MM.1S (cell line): Measurements from ENCODE around the gene ASPN.
A peak's percentile ranks its signal among the peaks of the same experiment; 100 is the strongest.

Experiments
- DNase-seq: peaks from one replicate; pipeline ENCODE4 v3.0.0-alpha.2; 2015
- H2AFZ ChIP-seq: fragments of 300-600 bp; sonication (generic); 2 replicates; pipeline ENCODE4 v1.6.0; 2016; ENCODE audit warnings: antibody characterized with exemption, low read length
- H3F3A ChIP-seq: fragments of 300-600 bp; sonication (generic); 2 replicates; pipeline ENCODE4 v1.6.1; 2016; ENCODE audit warnings: mild to moderate bottlenecking, antibody characterized with exemption, low read length, moderate library complexity, mixed read lengths; ENCODE audit not compliant: insufficient read depth
- H3K27ac ChIP-seq: fragments of 300-600 bp; sonication (generic); 2 replicates; pipeline ENCODE4 v1.5.1; 2016; ENCODE audit warnings: mild to moderate bottlenecking, low read length
- H3K27me3 ChIP-seq: fragments of 300-600 bp; sonication (generic); replicated peaks from 2 replicates; pipeline ENCODE4 v1.6.0; 2016; ENCODE audit warnings: low read length; ENCODE audit not compliant: insufficient read depth
- H3K36me3 ChIP-seq: fragments of 300-600 bp; sonication (generic); replicated peaks from 2 replicates; pipeline ENCODE4 v1.6.1; 2016; ENCODE audit warnings: mild to moderate bottlenecking, low read length, mixed read lengths; ENCODE audit not compliant: insufficient read depth
- H3K4me1 ChIP-seq: fragments of 300-600 bp; sonication (generic); 2 replicates; pipeline ENCODE4 v1.6.1; 2016; ENCODE audit warnings: low read length, mixed read lengths
- H3K4me2 ChIP-seq: fragments of 300-600 bp; sonication (generic); 2 replicates; pipeline ENCODE4 v1.6.0; 2016; ENCODE audit warnings: low read depth, low read length
- H3K4me3 ChIP-seq: fragments of 300-600 bp; sonication (generic); 2 replicates; pipeline ENCODE4 v1.5.1; 2016; ENCODE audit warnings: low read length, mixed read lengths
- H3K79me2 ChIP-seq: fragments of 300-600 bp; sonication (generic); 2 replicates; pipeline ENCODE4 v1.6.1; 2016; ENCODE audit warnings: mixed run types, low read length, mixed read lengths
- H3K9ac ChIP-seq: fragments of 300-600 bp; sonication (generic); 2 replicates; pipeline ENCODE4 v1.6.1; 2016; ENCODE audit warnings: low read length, mixed read lengths
- H3K9me2 ChIP-seq: fragments of 300-600 bp; sonication (generic); replicated peaks from 2 replicates; pipeline ENCODE4 v1.6.1; 2016; ENCODE audit warnings: mild to moderate bottlenecking, low read length, mixed read lengths; ENCODE audit not compliant: insufficient read depth
- H3K9me3 ChIP-seq: fragments of 300-600 bp; sonication (generic); replicated peaks from 2 replicates; pipeline ENCODE4 v1.6.1; 2016; ENCODE audit warnings: mild to moderate bottlenecking, low read length, mixed read lengths; ENCODE audit not compliant: insufficient read depth
- H4K20me1 ChIP-seq: fragments of 300-600 bp; sonication (generic); 2 replicates; pipeline ENCODE4 v1.6.1; 2016; ENCODE audit warnings: mild to moderate bottlenecking, low read length, moderate library complexity, mixed read lengths; ENCODE audit not compliant: insufficient read depth
- CTCF ChIP-seq: fragments of 300-600 bp; sonication (generic); IDR thresholded peaks from 2 replicates; pipeline ENCODE4 v1.5.1; 2016; ENCODE audit warnings: antibody characterized with exemption, low read length, mixed read lengths
- EZH2 ChIP-seq: fragments of 300-600 bp; sonication (generic); optimal IDR thresholded peaks from 2 replicates; pipeline ENCODE3; 2017; ENCODE audit warnings: low read depth, mild to moderate bottlenecking, antibody characterized with exemption, low read length, mixed read lengths
- EZH2phosphoT487 ChIP-seq: fragments of 300-600 bp; sonication (generic); IDR thresholded peaks from 2 replicates; pipeline ENCODE4 v1.6.1; 2018; ENCODE audit warnings: antibody characterized with exemption, low read length

ASPN gene

GRCh38 chr9:92499701-92500100 lies 17.4 kb upstream of the ASPN start:
- H3K27ac ChIP-seq: no peak overlapping the region
- no peaks in the 10 kb centered on the region for H3F3A ChIP-seq
- H3K4me3 ChIP-seq: no peak overlapping the region
- no peaks in the 10 kb centered on the region for H3K27me3 ChIP-seq
- no peaks in the 10 kb centered on the region for H3K9me2 ChIP-seq
- H3K9ac ChIP-seq: no peak overlapping the region
- H4K20me1 ChIP-seq: no peaks in the 10 kb centered on the region
- H2AFZ ChIP-seq: no peak overlapping the region
- no peaks in the 10 kb centered on the region for H3K36me3 ChIP-seq
- no peaks in the 10 kb centered on the region for H3K79me2 ChIP-seq
- TF ChIP-seq EZH2phosphoT487 (no peak), CTCF (no peak), EZH2 (no peak)
- no peaks in the 10 kb centered on the region for H3K4me1 ChIP-seq
- no peak overlapping the region for H3K4me2 ChIP-seq
- DNase-seq: no peak
- H3K9me3 ChIP-seq: no peaks in the 10 kb centered on the region

- H3K4me2 ChIP-seq: no peak overlapping the region
- no peaks in the 10 kb centered on the region for H3K4me1 ChIP-seq
- no peaks in the 10 kb centered on the region for H3K9me2 ChIP-seq
- no peak for DNase-seq
- no peak overlapping the region for H3K9ac ChIP-seq
- no peaks in the 10 kb centered on the region for H3K27me3 ChIP-seq
- TF ChIP-seq EZH2phosphoT487 (no peak), CTCF (no peak)
- no peaks in the 10 kb centered on the region for H4K20me1 ChIP-seq
- no peak overlapping the region for H3K27ac ChIP-seq
- no peaks in the 10 kb centered on the region for H3K79me2 ChIP-seq
- H3K36me3 ChIP-seq: no peaks in the 10 kb centered on the region
- no peak overlapping the region for H3K4me3 ChIP-seq
- no peak overlapping the region for H2AFZ ChIP-seq
- no peaks in the 10 kb centered on the region for H3F3A ChIP-seq
- no peaks in the 10 kb centered on the region for H3K9me3 ChIP-seq
These were observed 14.3 kb upstream of the ASPN start for GRCh38 chr9:92496396-92497176.

GRCh38 chr9:92494856-92495255 lies 12.6 kb upstream of the ASPN start:
- DNase-seq: peak; percentile 36
- H3F3A ChIP-seq: no peaks in the 10 kb centered on the region

More at GRCh38 chr9:92494856-92495255, 12.6 kb upstream of the ASPN start:
- Histone ChIP-seq H3K9me2 (no peaks in the 10 kb centered on the region), H3K9me3 (no peaks in the 10 kb centered on the region), H3K79me2 (no peaks in the 10 kb centered on the region), H3K27ac (no peak overlapping the region), H3K4me2 (no peak overlapping the region), H3K4me1 (no peaks in the 10 kb centered on the region), H3K27me3 (no peaks in the 10 kb centered on the region), H4K20me1 (no peaks in the 10 kb centered on the region), H2AFZ (no peak overlapping the region), H3K36me3 (no peaks in the 10 kb centered on the region), H3K9ac (no peak overlapping the region), H3K4me3 (no peak overlapping the region)
- TF ChIP-seq EZH2 (no peak), EZH2phosphoT487 (no peak), CTCF (no peak)
